ENCODE data around the gene B9D1.

The B9D1 gene

DNA sequence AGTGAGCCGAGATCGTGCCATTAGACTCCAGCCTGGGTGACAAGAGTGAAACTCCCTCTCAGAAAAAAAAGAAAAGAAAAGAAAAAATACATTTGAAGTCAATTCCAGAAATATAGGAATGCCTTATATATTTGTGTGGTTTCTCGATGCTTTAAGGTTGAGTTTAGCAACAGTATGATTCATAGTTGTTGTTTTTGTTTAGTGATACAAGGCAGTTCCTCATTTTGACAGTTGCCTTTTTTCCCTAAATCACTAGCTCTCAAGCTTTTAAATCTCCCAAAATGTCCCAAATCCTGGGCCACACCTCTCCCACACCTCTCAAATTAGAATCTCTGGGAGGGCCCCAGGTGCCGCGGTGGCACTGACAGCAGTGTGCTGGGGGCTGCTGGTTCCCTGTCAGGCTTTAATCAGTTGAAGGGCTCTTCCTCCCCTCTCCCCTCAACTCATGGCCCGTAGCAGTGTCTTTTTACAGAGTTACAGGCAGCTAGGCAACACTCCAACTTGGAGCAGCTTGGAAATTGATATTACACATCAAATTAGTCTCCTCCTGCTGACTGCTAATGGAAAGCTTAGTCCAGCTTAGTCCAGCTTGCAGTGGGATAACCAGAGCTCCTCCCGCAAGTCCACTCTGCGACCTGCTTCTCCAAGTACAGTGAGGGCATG lies 66.9 kb downstream of the B9D1 start:
- H3K36me3 ChIP-seq (replicated peaks; ENCODE audit: low read depth, low read length), result no peaks in the 10 kb centered on the region
- H3K4me1 ChIP-seq (ENCODE audit: low read length), result peaks cover 9% of the 10 kb centered on the region
- H2AFZ ChIP-seq (ENCODE audit: low read depth, low read length), result no peak overlapping the region
- peaks cover 3% of the 10 kb centered on the region; the same call in 1 of the 2 replicates for H4K20me1 ChIP-seq (ENCODE audit: insufficient read depth, low read length)
- H3K9me3 ChIP-seq (ENCODE audit: insufficient read depth, low read length), result no peaks in the 10 kb centered on the region
- H3K79me2 ChIP-seq (ENCODE audit: low read length), result no peaks in the 10 kb centered on the region
- H3K4me2 ChIP-seq (ENCODE audit: low read length), result no peak overlapping the region
- H3K27ac ChIP-seq (ENCODE audit: low read length), result no peak overlapping the region
- H3K9ac ChIP-seq (ENCODE audit: low read length), result no peak overlapping the region
- no peaks in the 10 kb centered on the region for H3K27me3 ChIP-seq (ENCODE audit: low read depth, low read length)
- no peak overlapping the region for H3K4me3 ChIP-seq (ENCODE audit: low read length)
- TF ChIP-seq EZH2phosphoT487 (IDR thresholded peaks at IDR 0.05; ENCODE audit: low read depth), result no peak
- TF ChIP-seq, protein P1, sequence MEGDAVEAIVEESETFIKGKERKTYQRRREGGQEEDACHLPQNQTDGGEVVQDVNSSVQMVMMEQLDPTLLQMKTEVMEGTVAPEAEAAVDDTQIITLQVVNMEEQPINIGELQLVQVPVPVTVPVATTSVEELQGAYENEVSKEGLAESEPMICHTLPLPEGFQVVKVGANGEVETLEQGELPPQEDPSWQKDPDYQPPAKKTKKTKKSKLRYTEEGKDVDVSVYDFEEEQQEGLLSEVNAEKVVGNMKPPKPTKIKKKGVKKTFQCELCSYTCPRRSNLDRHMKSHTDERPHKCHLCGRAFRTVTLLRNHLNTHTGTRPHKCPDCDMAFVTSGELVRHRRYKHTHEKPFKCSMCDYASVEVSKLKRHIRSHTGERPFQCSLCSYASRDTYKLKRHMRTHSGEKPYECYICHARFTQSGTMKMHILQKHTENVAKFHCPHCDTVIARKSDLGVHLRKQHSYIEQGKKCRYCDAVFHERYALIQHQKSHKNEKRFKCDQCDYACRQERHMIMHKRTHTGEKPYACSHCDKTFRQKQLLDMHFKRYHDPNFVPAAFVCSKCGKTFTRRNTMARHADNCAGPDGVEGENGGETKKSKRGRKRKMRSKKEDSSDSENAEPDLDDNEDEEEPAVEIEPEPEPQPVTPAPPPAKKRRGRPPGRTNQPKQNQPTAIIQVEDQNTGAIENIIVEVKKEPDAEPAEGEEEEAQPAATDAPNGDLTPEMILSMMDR (IDR thresholded peaks at IDR 0.05; ENCODE audit: low read depth, low read length), result no peak

DNA sequence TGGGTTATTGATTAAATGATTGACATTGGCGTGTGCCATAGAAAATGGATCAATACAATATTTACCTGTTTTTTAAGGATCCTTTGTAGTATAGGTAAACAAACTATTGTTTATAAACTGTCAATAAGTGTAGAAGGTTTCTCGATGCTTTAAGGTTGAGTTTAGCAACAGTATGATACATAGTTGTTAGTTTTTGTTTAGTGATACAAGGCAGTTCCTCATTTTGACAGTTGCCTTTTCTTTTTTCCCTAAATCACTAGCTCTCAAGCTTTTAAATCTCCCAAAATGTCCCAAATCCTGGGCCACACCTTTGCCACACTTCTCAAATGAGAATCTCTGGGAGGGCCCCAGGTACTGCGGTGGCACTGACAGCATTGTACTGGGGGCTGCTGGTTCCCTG lies 68.1 kb downstream of the B9D1 start:
- no peaks in the 10 kb centered on the region for H3K9me3 ChIP-seq (ENCODE audit: insufficient read depth, low read length)
- TF ChIP-seq, protein P1 (IDR thresholded peaks at IDR 0.05; ENCODE audit: low read depth, low read length), result no peak
- no peak for TF ChIP-seq EZH2phosphoT487 (IDR thresholded peaks at IDR 0.05; ENCODE audit: low read depth)
- no peak overlapping the region for H3K27ac ChIP-seq (ENCODE audit: low read length)
- H2AFZ ChIP-seq (ENCODE audit: low read depth, low read length), result no peak overlapping the region
- H3K36me3 ChIP-seq (replicated peaks; ENCODE audit: low read depth, low read length), result no peaks in the 10 kb centered on the region
- H3K79me2 ChIP-seq (ENCODE audit: low read length), result no peaks in the 10 kb centered on the region
- H3K27me3 ChIP-seq (ENCODE audit: low read depth, low read length), result no peaks in the 10 kb centered on the region
- H3K9ac ChIP-seq (ENCODE audit: low read length), result no peak overlapping the region
- H3K4me2 ChIP-seq (ENCODE audit: low read length), result no peak overlapping the region
- no peak overlapping the region for H3K4me3 ChIP-seq (ENCODE audit: low read length)
- peaks cover 3% of the 10 kb centered on the region; the same call in 1 of the 2 replicates for H4K20me1 ChIP-seq (ENCODE audit: insufficient read depth, low read length)
- peaks cover 9% of the 10 kb centered on the region for H3K4me1 ChIP-seq (ENCODE audit: low read length)

All from OCI-LY3 (cell line).